Measurements from ENCODE around the gene OR2Y1.

GRCh38 chr5:180718810-180719453 lies 20.9 kb downstream of the OR2Y1 start:
- TF ChIP-seq CTCF (optimal IDR thresholded peaks at IDR 0.05 in 1 of 3, IDR thresholded peaks at IDR 0.05 in 1 of 3, conservative IDR thresholded peaks at IDR 0.05 in 1 of 3; ENCODE audit: extremely low read depth in 1 of 3, insufficient read depth in 2 of 3, low read length in 3 of 3) (peak; percentile 14 to 65 (median 41)), EZH2 (IDR thresholded peaks at IDR 0.05; ENCODE audit: low read length) (no peak)

Measured in keratinocyte (primary cell).